Ovary (tissue), 9 donors: ENCODE data around the gene EDNRA. TPM values are rescaled to one million over a fixed set of nuclear protein-coding genes. Genes with fewer than 3 reads are reported as not detected.

Experiments
- DNase-seq, 5 donors: peaks; one replicate each; pipeline ENCODE4 v3.0.0-alpha.2; 2019 to 2020
- H3K27ac ChIP-seq, 2 donors: fragments of 200-600 bp; one replicate each; pipeline versions ENCODE4 v1.5.1 to v1.8.0; 2019 to 2022
- H3K27me3 ChIP-seq: fragments of 200-600 bp; one replicate; pipeline ENCODE4 v1.8.0; 2022
- H3K36me3 ChIP-seq: fragments of 200-600 bp; sonication (generic); one replicate; pipeline ENCODE4 v1.5.1; 2019
- H3K4me1 ChIP-seq: one replicate; pipeline ENCODE4 v1.8.1; 2013; ENCODE audit warnings: mild to moderate bottlenecking, moderate library complexity; ENCODE audit not compliant: insufficient read depth
- H3K4me3 ChIP-seq: fragments of 200-600 bp; sonication (generic); one replicate; pipeline ENCODE4 v1.5.1; 2017
- H3K9me3 ChIP-seq, 2 donors: fragments of 200-600 bp in 1 of 2; sonication (generic) in 1 of 2; one replicate each; pipeline versions ENCODE4 v1.5.1 to v1.8.1; 2013 to 2019; ENCODE audit warnings: mild to moderate bottlenecking in 1 of 2, moderate library complexity in 1 of 2
- EP300 ChIP-seq: sonication (generic); formaldehyde crosslinking; IDR thresholded peaks from one replicate; pipeline ENCODE4 v1.6.1; 2017; ENCODE audit warnings: antibody characterized with exemption
- POLR2A ChIP-seq: fragments of 450-650 bp; IDR thresholded peaks from one replicate; pipeline ENCODE4 v1.6.1; 2017; ENCODE audit warnings: antibody characterized with exemption, mild to moderate bottlenecking, moderate library complexity
- WGBS, 3 donors: extraction: QIAGEN DNeasy Blood & Tissue Kit in 1 of 3; methylation state at CpG; one replicate each; pipeline versions ENCODE4 v1.1.5 to v1.1.7; 2013 to 2017; 5-methylcytosine and 5-hydroxymethylcytosine counted together
- intact Hi-C, 4 donors: fragments of 100-400 bp; cut with DNase I; formaldehyde crosslinking; loops; one replicate each; pipeline versions ENCODE4 v1.11.0 to v1.15.1; 2022 to 2023
- polyA plus RNA-seq, 2 donors: library from polyadenylated mRNA; stranded (reverse); fragments of 200-250 nt in 1 of 2; fragments of 350-450 nt in 1 of 2; fragmentation: Illumina TruSeq in 1 of 2; extraction: RNeasy Lipid Tissue Mini Kit (QIAGEN cat#74804) in 1 of 2; gene quantifications; one replicate each; pipeline ENCODE4 v1.2.3, GENCODE V29; 2013 to 2014
- total RNA-seq, 7 donors: library from RNA; depleted of rRNA in 2 of 7; stranded (reverse); fragments of >200 nt in 2 of 7; fragmentation: NEBNext Ultra II Directional in 3 of 7; extraction: Animal tissue kit (Norgen Biotek cat#: 25700) in 3 of 7; gene quantifications; one replicate each; pipeline versions ENCODE4 v1.1.0 to v1.2.4, GENCODE V29; 2016 to 2023
- TF ChIP-seq, protein P1 (sequence below), 3 donors: fragments of 450-650 bp in 2 of 3; fragments of 200-600 bp in 1 of 3; IDR thresholded peaks; one replicate each; pipeline versions ENCODE4 v1.5.1 to v1.8.0; 2016 to 2022; ENCODE audit warnings: antibody characterized with exemption in 3 of 3, mild to moderate bottlenecking in 1 of 3
- donor health status: DM: no; HTN: no; CAD: no; lungs with moderate emphysema.
- donor health status: DM: no; HTN: no; CAD: no.
- donor health status: Bipolar disorder and iron deficiency.
- donor health status: DM: yes; HTN: yes; CAD: no.
- donor health status: DM: no; HTN: no; CAD: no.
- donor health status: DM: yes; HTN: yes; CAD: no.

The EDNRA gene
- total and polyA plus RNA-seq, 9 donors = 28.4 to 110 (median 61.7) TPM

DNA sequence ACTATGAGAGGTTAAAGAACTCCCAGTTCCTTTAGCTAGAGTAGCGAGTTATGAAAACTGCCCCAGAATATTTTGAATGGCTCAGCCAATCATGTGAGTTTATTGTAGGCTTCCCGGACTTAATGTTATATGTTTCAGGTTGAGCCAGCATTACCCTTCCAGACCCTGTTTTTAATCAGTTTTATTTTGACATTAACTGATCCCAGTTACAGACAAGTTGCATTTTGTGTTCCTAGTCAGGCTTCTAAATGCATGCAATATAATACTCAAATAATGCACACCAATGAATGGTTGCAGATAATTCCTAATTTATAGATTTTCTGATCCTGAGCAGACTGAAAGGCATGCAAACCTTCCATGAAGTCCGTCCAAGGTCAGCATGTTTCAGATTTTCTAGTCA lies 57.8 kb downstream of the EDNRA start:
- DNase-seq = no peak
- Histone ChIP-seq H3K27ac (no peak overlapping the region), H3K27me3 (no peaks in the 10 kb centered on the region), H3K36me3 (no peaks in the 10 kb centered on the region), H3K9me3 (no peaks in the 10 kb centered on the region), H3K4me3 (no peak overlapping the region), H3K4me1 (no peaks in the 10 kb centered on the region)
- intact Hi-C loops = loop anchor here in 1 of 4 donors (5.0 kb wide), 1 partner anchor 696 kb away; no protein-coding TSS in a partner anchor
- WGBS, 3 donors = 66 to 68% (median 67%) methylated on average over 3 of the region's 3 CpGs
- TF ChIP-seq EP300 (no peak), POLR2A (no peak)
- TF ChIP-seq, protein P1, sequence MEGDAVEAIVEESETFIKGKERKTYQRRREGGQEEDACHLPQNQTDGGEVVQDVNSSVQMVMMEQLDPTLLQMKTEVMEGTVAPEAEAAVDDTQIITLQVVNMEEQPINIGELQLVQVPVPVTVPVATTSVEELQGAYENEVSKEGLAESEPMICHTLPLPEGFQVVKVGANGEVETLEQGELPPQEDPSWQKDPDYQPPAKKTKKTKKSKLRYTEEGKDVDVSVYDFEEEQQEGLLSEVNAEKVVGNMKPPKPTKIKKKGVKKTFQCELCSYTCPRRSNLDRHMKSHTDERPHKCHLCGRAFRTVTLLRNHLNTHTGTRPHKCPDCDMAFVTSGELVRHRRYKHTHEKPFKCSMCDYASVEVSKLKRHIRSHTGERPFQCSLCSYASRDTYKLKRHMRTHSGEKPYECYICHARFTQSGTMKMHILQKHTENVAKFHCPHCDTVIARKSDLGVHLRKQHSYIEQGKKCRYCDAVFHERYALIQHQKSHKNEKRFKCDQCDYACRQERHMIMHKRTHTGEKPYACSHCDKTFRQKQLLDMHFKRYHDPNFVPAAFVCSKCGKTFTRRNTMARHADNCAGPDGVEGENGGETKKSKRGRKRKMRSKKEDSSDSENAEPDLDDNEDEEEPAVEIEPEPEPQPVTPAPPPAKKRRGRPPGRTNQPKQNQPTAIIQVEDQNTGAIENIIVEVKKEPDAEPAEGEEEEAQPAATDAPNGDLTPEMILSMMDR (IDR thresholded peaks at IDR 0.05) = no peak

DNA sequence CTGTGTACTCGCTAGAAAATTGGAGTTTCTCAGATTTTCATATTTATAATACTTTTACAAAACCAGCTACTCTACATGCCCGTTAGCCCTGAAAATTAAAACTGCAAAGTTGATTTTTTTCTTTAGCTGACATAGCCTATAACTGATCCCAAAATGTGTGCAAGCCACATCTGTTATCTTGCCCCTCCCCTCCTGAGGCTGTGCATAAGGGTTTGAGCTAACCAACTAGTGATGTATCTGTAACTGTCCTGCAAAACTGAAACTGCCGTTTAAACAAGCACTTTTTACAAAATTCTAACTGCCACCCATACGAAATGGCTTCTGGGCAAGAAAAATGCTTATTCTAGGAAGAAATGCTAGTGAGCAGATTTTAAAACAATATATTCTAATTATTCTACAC lies 59.1 kb downstream of the EDNRA start:
- Histone ChIP-seq H3K4me3 (no peak overlapping the region), H3K27ac (no peak overlapping the region), H3K36me3 (no peaks in the 10 kb centered on the region), H3K4me1 (no peaks in the 10 kb centered on the region), H3K9me3 (no peaks in the 10 kb centered on the region), H3K27me3 (no peaks in the 10 kb centered on the region)
- DNase-seq = no peak
- 70 to 84% (median 81%) methylated on average over 4 of the region's 4 CpGs for WGBS, 3 donors
- TF ChIP-seq EP300 = no peak
- no peak for TF ChIP-seq POLR2A
- TF ChIP-seq, protein P1 (IDR thresholded peaks at IDR 0.05) = no peak
- intact Hi-C loops = loop anchor here in 1 of 4 donors (5.0 kb wide), 1 partner anchor 698 kb away; no protein-coding TSS in a partner anchor

DNA sequence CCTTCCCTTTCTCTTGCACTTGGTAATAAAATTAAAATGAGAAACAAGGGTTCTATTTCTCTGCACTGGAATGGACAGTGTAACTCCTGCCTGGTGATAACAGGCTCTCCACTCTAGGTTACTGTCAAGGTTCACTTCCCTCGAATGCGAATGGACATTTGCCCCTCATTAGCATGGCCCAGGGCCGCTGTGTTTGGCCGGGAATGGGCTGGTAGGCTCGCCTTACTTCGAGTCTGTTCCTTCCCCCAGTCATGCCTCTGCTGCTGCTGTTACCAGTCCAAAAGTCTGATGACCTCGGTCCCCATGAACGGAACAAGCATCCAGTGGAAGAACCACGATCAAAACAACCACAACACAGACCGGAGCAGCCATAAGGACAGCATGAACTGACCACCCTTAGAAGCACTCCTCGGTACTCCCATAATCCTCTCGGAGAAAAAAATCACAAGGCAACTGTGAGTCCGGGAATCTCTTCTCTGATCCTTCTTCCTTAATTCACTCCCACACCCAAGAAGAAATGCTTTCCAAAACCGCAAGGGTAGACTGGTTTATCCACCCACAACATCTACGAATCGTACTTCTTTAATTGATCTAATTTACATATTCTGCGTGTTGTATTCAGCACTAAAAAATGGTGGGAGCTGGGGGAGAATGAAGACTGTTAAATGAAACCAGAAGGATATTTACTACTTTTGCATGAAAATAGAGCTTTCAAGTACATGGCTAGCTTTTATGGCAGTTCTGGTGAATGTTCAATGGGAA lies 61.5 kb downstream of the EDNRA start:
- Histone ChIP-seq H3K27ac (no peak overlapping the region), H3K9me3 (no peaks in the 10 kb centered on the region), H3K4me3 (no peak overlapping the region), H3K36me3 (no peaks in the 10 kb centered on the region), H3K27me3 (no peaks in the 10 kb centered on the region), H3K4me1 (no peaks in the 10 kb centered on the region)
- 85 to 91% (median 88%) methylated on average over 17 of the region's 17 CpGs for WGBS, 3 donors
- no peak for TF ChIP-seq EP300
- TF ChIP-seq, protein P1 (IDR thresholded peaks at IDR 0.05) = no peak
- TF ChIP-seq POLR2A = no peak
- no peak for DNase-seq
- intact Hi-C loops = no loop called here

DNA sequence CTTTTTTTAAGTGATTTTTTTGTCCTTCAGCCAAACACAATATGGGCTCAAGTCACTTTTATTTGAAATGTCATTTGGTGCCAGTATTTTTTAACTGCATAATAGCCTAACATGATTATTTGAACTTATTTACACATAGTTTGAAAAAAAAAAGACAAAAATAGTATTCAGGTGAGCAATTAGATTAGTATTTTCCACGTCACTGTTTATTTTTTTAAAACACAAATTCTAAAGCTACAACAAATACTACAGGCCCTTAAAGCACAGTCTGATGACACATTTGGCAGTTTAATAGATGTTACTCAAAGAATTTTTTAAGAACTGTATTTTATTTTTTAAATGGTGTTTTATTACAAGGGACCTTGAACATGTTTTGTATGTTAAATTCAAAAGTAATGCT lies 62.1 kb downstream of the EDNRA start:
- no peak overlapping the region for H3K4me3 ChIP-seq
- intact Hi-C loops = no loop called here
- 59 to 71% (median 64%) methylated on average over 1 of the region's 1 CpG for WGBS, 3 donors
- H3K27ac ChIP-seq = no peak overlapping the region
- H3K27me3 ChIP-seq = no peaks in the 10 kb centered on the region
- H3K9me3 ChIP-seq = no peaks in the 10 kb centered on the region
- H3K4me1 ChIP-seq = no peaks in the 10 kb centered on the region
- DNase-seq = no peak
- TF ChIP-seq, protein P1 (IDR thresholded peaks at IDR 0.05) = no peak
- TF ChIP-seq EP300 = no peak
- no peak for TF ChIP-seq POLR2A
- H3K36me3 ChIP-seq = no peaks in the 10 kb centered on the region
